HCT116 (cell line): ENCODE data around the gene FOXK1. TPM values are rescaled to one million over a fixed set of nuclear protein-coding genes. Genes with fewer than 3 reads are reported as not detected.

Experiments
- ATAC-seq: fragments of 200-7000 bp; cut with Tn5 transposase; 2 replicates; pipeline ENCODE4 v1.9.1; 2020; ENCODE audit warnings: mild to moderate bottlenecking, moderate library complexity
- BruUV-seq: library from RNA; stranded (reverse); fragments of 400-500 nt; replicated peaks from 2 replicates; lab custom pipeline; 2021; lab: Mats Ljungman, UMichigan
- CTCF ChIA-PET: fragments of 300-600 bp; sonication (Branson Sonifier 250); formaldehyde crosslinking; loops from one replicate; lab custom pipeline; 2021; ENCODE audit warnings: antibody characterized with exemption; lab: Charles Lee
- POLR2A ChIA-PET: fragments of 300-600, 350-600 bp; sonication (Branson Sonifier 250); formaldehyde crosslinking; loops from one replicate; lab custom pipeline; 2021; ENCODE audit warnings: antibody characterized with exemption; lab: Charles Lee
- RAD21 ChIA-PET, 2 experiments: fragments of 300-600 bp; sonication (Branson Sonifier 250); formaldehyde crosslinking; loops; one replicate each; lab custom pipeline; 2023; ENCODE audit warnings: low total read pairs in 2 of 2; ENCODE audit not compliant: uncharacterized antibody in 2 of 2, unreplicated experiment in 2 of 2, low non-redundant PET in 1 of 2; lab: Charles Lee
- DNase-seq: peaks from one replicate; pipeline ENCODE4 v3.0.0-alpha.2; 2010; ENCODE audit warnings: low read depth, low spot score
- H2AFZ ChIP-seq: fragments of 200-600 bp; shearing (Covaris generic), sonication (generic); 2 replicates; pipeline ENCODE4 v1.6.1; 2017; ENCODE audit warnings: low read depth, mixed run types, mixed read lengths, antibody characterized with exemption, low read length; ENCODE audit not compliant: poor library complexity, severe bottlenecking
- H3K27ac ChIP-seq: 2 replicates; pipeline ENCODE4 v1.5.1; 2012; ENCODE audit warnings: low read depth, low read length
- H3K27me3 ChIP-seq: fragments of 200-600 bp; sonication (generic); 2 replicates; pipeline ENCODE4 v1.6.1; 2016; ENCODE audit warnings: mixed run types, low read length, mixed read lengths; ENCODE audit not compliant: insufficient read depth
- H3K36me3 ChIP-seq, 2 experiments: fragments of 200-500 bp in 1 of 2; fragments of 200-600 bp in 1 of 2; sonication (Bioruptor generic) in 1 of 2; sonication (generic) in 1 of 2; 2 replicates each; pipeline versions ENCODE4 v1.5.1 to v1.6.1; 2014 to 2016; ENCODE audit warnings: low read length in 2 of 2, inconsistent platforms in 1 of 2, mixed read lengths in 1 of 2, mixed run types in 1 of 2; ENCODE audit not compliant: insufficient read depth in 2 of 2, control insufficient read depth in 1 of 2
- H3K4me1 ChIP-seq, 2 experiments: fragments of 200-600 bp in 1 of 2; sonication (generic) in 1 of 2; 2 replicates each; pipeline versions ENCODE4 v1.5.1 to v1.6.1; 2012 to 2017; ENCODE audit warnings: low read length in 2 of 2, inconsistent platforms in 1 of 2, mild to moderate bottlenecking in 1 of 2, mixed read lengths in 1 of 2, mixed run types in 1 of 2, moderate library complexity in 1 of 2; ENCODE audit not compliant: insufficient read depth in 2 of 2, control insufficient read depth in 1 of 2
- H3K4me2 ChIP-seq: fragments of 200-600 bp; sonication (generic); 2 replicates; pipeline ENCODE4 v1.6.1; 2017; ENCODE audit warnings: mixed run types, low read length, mixed read lengths
- H3K4me3 ChIP-seq, 2 experiments: fragments of 200-600 bp in 1 of 2; sonication (generic) in 1 of 2; replicated peaks in 1 of 2; 2 replicates each; pipeline ENCODE4 v1.5.1; 2011 to 2016; ENCODE audit warnings: low read length in 2 of 2, control low read depth in 1 of 2, low read depth in 1 of 2, mild to moderate bottlenecking in 1 of 2, mixed read lengths in 1 of 2, mixed run types in 1 of 2
- H3K79me2 ChIP-seq: fragments of 200-600 bp; sonication (generic); 2 replicates; pipeline ENCODE4 v1.6.1; 2017; ENCODE audit warnings: mild to moderate bottlenecking, mixed run types, low read length, moderate library complexity, mixed read lengths; ENCODE audit not compliant: insufficient read depth
- H3K9ac ChIP-seq: fragments of 200-600 bp; sonication (generic); 2 replicates; pipeline ENCODE4 v1.6.1; 2016; ENCODE audit warnings: low read length, mixed read lengths
- H3K9me2 ChIP-seq: fragments of 200-600 bp; sonication (generic), shearing (Covaris generic); 2 replicates; pipeline ENCODE4 v1.6.1; 2017; ENCODE audit warnings: mixed run types, mild to moderate bottlenecking, moderate library complexity; ENCODE audit not compliant: insufficient read depth
- H3K9me3 ChIP-seq, 2 experiments: fragments of 200-500 bp in 1 of 2; fragments of 200-600 bp in 1 of 2; sonication (Bioruptor generic) in 1 of 2; sonication (generic) in 1 of 2; 2 replicates each; pipeline ENCODE4 v1.6.1; 2014 to 2017; ENCODE audit warnings: low read length in 2 of 2, mixed read lengths in 2 of 2, inconsistent platforms in 1 of 2, low read depth in 1 of 2, mild to moderate bottlenecking in 1 of 2, mixed run types in 1 of 2, moderate library complexity in 1 of 2; ENCODE audit not compliant: control insufficient read depth in 1 of 2, insufficient read depth in 1 of 2
- H4K20me1 ChIP-seq: fragments of 200-600 bp; sonication (generic), shearing (Covaris generic); 2 replicates; pipeline ENCODE4 v1.6.1; 2017; ENCODE audit warnings: mixed run types, mild to moderate bottlenecking, moderate library complexity; ENCODE audit not compliant: insufficient read depth
- CTCF ChIP-seq, 3 experiments: fragments of 200-600 bp in 1 of 3; sonication (generic) in 1 of 3; IDR thresholded peaks in 2 of 3; conservative IDR thresholded peaks in 1 of 3; 2 replicates each; pipeline ENCODE4 v1.5.1; 2012 to 2017; ENCODE audit warnings: low read depth in 2 of 3, low read length in 2 of 3, antibody characterized with exemption in 1 of 3, borderline replicate concordance in 1 of 3, control low read depth in 1 of 3, mild to moderate bottlenecking in 1 of 3, mixed read lengths in 1 of 3, mixed run types in 1 of 3, moderate library complexity in 1 of 3; ENCODE audit not compliant: insufficient read depth in 1 of 3
- JUND ChIP-seq: IDR thresholded peaks from 2 replicates; pipeline ENCODE4 v1.6.1; 2012
- RAD21 ChIP-seq: IDR thresholded peaks from 2 replicates; pipeline ENCODE4 v1.6.1; 2012; ENCODE audit warnings: low read depth, mild to moderate bottlenecking
- REST ChIP-seq: IDR thresholded peaks from 2 replicates; pipeline ENCODE4 v1.6.1; 2012; ENCODE audit warnings: low read depth
- SRF ChIP-seq: IDR thresholded peaks from 2 replicates; pipeline ENCODE4 v1.6.1; 2012; ENCODE audit warnings: low read depth
- TCF7L2 ChIP-seq: IDR thresholded peaks from 2 replicates; pipeline ENCODE4 v1.7.0; 2011; ENCODE audit warnings: borderline replicate concordance, inconsistent platforms; ENCODE audit not compliant: insufficient read depth, insufficient read length; ENCODE audit errors: extremely low read depth
- intact Hi-C: fragments of 100-400 bp; cut with micrococcal nuclease; formaldehyde crosslinking; loops from 2 replicates; pipeline ENCODE4 v1.10.0; 2022
- total RNA-seq: library from RNA; stranded (reverse); gene quantifications from one replicate; pipeline ENCODE4 v1.2.1, GENCODE V29; 2021; ENCODE audit not compliant: unreplicated experiment
- TF ChIP-seq, protein P1 (sequence below): IDR thresholded peaks from 2 replicates; pipeline ENCODE4 v1.6.1; 2011; ENCODE audit warnings: mild to moderate bottlenecking, low read length, moderate library complexity; ENCODE audit not compliant: insufficient replicate concordance; ENCODE audit errors: extremely low read depth
- TF ChIP-seq, protein P2 (sequence below): IDR thresholded peaks from 2 replicates; pipeline ENCODE4 v1.6.1; 2012

Gene FOXK1
- total RNA-seq, 1 experiment from 2014 or later = 60.5 TPM

GRCh38 chr7:4711634-4712033 is 29.5 kb downstream of the FOXK1 start:
- Histone ChIP-seq H2AFZ (no peak overlapping the region), H3K4me1 (no peaks in the 10 kb centered on the region), H3K36me3 (no peaks in the 10 kb centered on the region), H3K9me2 (no peaks in the 10 kb centered on the region), H3K9ac (no peak overlapping the region), H3K4me2 (no peak overlapping the region), H3K79me2 (peaks cover 98% of the 10 kb centered on the region), H3K27me3 (no peaks in the 10 kb centered on the region), H4K20me1 (0 out of 2 replicates have a peak, but pooled peaks cover 6% of the 10 kb centered on the region), H3K9me3 (peaks cover 0 to 4% of the 10 kb centered on the region in 2 experiments; a peak in 1 of 4 replicates), H3K4me3 (no peak overlapping the region), H3K27ac (no peak overlapping the region)
- ChIA-PET POLR2A (no interaction called here), CTCF (no interaction called here), RAD21 (no interaction called here)
- ATAC-seq (no peak), DNase-seq (no peak)
- BruUV-seq = no TSS peak
- TF ChIP-seq, protein P1, sequence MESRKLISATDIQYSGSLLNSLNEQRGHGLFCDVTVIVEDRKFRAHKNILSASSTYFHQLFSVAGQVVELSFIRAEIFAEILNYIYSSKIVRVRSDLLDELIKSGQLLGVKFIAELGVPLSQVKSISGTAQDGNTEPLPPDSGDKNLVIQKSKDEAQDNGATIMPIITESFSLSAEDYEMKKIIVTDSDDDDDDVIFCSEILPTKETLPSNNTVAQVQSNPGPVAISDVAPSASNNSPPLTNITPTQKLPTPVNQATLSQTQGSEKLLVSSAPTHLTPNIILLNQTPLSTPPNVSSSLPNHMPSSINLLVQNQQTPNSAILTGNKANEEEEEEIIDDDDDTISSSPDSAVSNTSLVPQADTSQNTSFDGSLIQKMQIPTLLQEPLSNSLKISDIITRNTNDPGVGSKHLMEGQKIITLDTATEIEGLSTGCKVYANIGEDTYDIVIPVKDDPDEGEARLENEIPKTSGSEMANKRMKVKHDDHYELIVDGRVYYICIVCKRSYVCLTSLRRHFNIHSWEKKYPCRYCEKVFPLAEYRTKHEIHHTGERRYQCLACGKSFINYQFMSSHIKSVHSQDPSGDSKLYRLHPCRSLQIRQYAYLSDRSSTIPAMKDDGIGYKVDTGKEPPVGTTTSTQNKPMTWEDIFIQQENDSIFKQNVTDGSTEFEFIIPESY = no peak
- no peak for TF ChIP-seq REST
- no peak for TF ChIP-seq CTCF (IDR thresholded peaks at IDR 0.05 in 2 of 3, conservative IDR thresholded peaks at IDR 0.05 in 1 of 3; ENCODE audit: borderline replicate concordance in 1 of 3, insufficient read depth in 1 of 3, low read depth in 2 of 3, low read length in 2 of 3)
- TF ChIP-seq SRF = no peak
- TF ChIP-seq RAD21 = no peak
- TF ChIP-seq TCF7L2 = no peak
- no peak for TF ChIP-seq JUND
- TF ChIP-seq, protein P2, sequence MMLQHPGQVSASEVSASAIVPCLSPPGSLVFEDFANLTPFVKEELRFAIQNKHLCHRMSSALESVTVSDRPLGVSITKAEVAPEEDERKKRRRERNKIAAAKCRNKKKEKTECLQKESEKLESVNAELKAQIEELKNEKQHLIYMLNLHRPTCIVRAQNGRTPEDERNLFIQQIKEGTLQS = no peak
- intact Hi-C loops = no loop called here
